Right lobe of liver (tissue), 4 donors: ENCODE data around the gene NPHS1.

Experiments used
- CTCF ChIP-seq, 4 donors: fragments of 200-600 bp in 3 of 4; fragments of 450-650 bp in 1 of 4; IDR thresholded peaks; one replicate each; pipeline versions ENCODE4 v1.5.1 to v1.8.0; 2016 to 2022; ENCODE audit warnings: antibody characterized with exemption in 4 of 4, mild to moderate bottlenecking in 2 of 4
- POLR2A ChIP-seq: fragments of 450-650 bp; IDR thresholded peaks from one replicate; pipeline ENCODE4 v1.6.1; 2017; ENCODE audit warnings: antibody characterized with exemption, mild to moderate bottlenecking
- donor health status: DM: no; HTN: no; CAD: no.
- donor health status: DM: no; HTN: no; CAD: no.
- donor health status: DM: no; HTN: yes; CAD: no.

GRCh38 chr19:35852029-35852780, at the start of gene NPHS1:
- TF ChIP-seq CTCF (IDR thresholded peaks at IDR 0.05) (no peak), POLR2A (no peak)
